Measurements from ENCODE around the gene TIMMDC1.

DNA sequence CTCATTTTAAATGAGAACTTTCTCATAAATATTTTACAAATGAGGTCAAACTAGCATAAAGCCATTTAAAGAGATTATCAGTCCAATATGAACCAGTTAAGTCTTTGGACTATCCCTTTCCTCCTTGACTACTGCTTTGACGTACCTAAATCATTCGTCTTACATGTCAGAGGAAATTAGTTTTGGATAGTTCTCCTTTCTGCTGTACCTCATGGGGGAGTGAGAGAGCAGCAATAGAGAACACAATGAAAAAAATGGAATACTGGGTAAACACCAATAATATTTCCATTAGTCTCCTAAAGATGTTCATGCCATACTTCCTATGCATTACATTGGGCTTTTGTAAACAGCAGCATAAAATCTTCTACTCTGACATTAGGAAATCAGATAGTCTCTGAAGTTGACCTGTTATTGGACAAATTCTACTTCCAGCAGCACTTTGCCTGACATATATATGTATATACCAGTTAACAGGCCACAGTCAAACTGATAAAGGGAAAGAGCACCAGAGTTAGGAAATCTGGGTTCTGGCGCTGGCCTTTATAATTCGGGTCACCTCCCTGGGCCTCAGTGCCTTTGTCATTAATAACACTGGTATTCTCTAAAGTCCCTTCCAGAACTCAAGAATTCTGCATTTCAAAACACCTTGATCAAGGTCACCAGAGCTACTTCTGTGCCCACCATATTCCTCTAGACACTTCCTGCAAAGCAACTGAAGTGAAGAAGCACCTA, 26.8 kb downstream of the TIMMDC1 start:
- TF ChIP-seq, protein P1, sequence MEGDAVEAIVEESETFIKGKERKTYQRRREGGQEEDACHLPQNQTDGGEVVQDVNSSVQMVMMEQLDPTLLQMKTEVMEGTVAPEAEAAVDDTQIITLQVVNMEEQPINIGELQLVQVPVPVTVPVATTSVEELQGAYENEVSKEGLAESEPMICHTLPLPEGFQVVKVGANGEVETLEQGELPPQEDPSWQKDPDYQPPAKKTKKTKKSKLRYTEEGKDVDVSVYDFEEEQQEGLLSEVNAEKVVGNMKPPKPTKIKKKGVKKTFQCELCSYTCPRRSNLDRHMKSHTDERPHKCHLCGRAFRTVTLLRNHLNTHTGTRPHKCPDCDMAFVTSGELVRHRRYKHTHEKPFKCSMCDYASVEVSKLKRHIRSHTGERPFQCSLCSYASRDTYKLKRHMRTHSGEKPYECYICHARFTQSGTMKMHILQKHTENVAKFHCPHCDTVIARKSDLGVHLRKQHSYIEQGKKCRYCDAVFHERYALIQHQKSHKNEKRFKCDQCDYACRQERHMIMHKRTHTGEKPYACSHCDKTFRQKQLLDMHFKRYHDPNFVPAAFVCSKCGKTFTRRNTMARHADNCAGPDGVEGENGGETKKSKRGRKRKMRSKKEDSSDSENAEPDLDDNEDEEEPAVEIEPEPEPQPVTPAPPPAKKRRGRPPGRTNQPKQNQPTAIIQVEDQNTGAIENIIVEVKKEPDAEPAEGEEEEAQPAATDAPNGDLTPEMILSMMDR (IDR thresholded peaks at IDR 0.05), result no peak
- TF ChIP-seq POLR2A (IDR thresholded peaks at IDR 0.05), result no peak
